Upper lobe of right lung (tissue), 1 donor: Measurements from ENCODE around the gene INSYN2B. TPM values are rescaled to one million over a fixed set of nuclear protein-coding genes. Genes with fewer than 3 reads are reported as not detected.

Source experiments
- ATAC-seq: fragments of 200-7000 bp; cut with Tn5 transposase; one replicate; pipeline ENCODE4 v1.9.1; 2020; ENCODE audit warnings: mild to moderate bottlenecking, moderate library complexity
- DNase-seq: peaks from one replicate; pipeline ENCODE4 v3.0.0-alpha.2; 2020
- H3K27ac ChIP-seq: fragments of 200-600 bp; one replicate; pipeline ENCODE4 v1.8.0; 2022
- H3K27me3 ChIP-seq: fragments of 200-600 bp; one replicate; pipeline ENCODE4 v1.8.0; 2022; ENCODE audit warnings: mild to moderate bottlenecking
- H3K36me3 ChIP-seq: fragments of 200-600 bp; one replicate; pipeline ENCODE4 v1.8.0; 2022
- H3K4me1 ChIP-seq: fragments of 200-600 bp; one replicate; pipeline ENCODE4 v1.8.0; 2022
- H3K4me3 ChIP-seq: fragments of 200-600 bp; one replicate; pipeline ENCODE4 v1.8.0; 2022; ENCODE audit warnings: mild to moderate bottlenecking
- H3K9me3 ChIP-seq: fragments of 200-600 bp; one replicate; pipeline ENCODE4 v1.8.0; 2022
- intact Hi-C: fragments of 100-400 bp; cut with DNase I; formaldehyde crosslinking; loops from one replicate; pipeline ENCODE4 v1.11.0; 2022
- total RNA-seq: library from RNA; stranded (reverse); fragmentation: NEBNext Ultra II Directional; extraction: Animal tissue kit (Norgen Biotek cat#: 25700); gene quantifications from one replicate; pipeline ENCODE4 v1.2.1, GENCODE V29; 2021
- TF ChIP-seq, protein P1 (sequence below): fragments of 200-600 bp; IDR thresholded peaks from one replicate; pipeline ENCODE4 v1.8.0; 2022; ENCODE audit warnings: antibody characterized with exemption
- donor health status: DM: no; HTN: yes; CAD: no; lungs with severe emphysema.

Gene INSYN2B
- total RNA-seq, 1 donor from 2014 or later = 0.17 TPM

GRCh38 chr5:169943026-169943425 lies 37.3 kb downstream of the INSYN2B start:
- TF ChIP-seq, protein P1, sequence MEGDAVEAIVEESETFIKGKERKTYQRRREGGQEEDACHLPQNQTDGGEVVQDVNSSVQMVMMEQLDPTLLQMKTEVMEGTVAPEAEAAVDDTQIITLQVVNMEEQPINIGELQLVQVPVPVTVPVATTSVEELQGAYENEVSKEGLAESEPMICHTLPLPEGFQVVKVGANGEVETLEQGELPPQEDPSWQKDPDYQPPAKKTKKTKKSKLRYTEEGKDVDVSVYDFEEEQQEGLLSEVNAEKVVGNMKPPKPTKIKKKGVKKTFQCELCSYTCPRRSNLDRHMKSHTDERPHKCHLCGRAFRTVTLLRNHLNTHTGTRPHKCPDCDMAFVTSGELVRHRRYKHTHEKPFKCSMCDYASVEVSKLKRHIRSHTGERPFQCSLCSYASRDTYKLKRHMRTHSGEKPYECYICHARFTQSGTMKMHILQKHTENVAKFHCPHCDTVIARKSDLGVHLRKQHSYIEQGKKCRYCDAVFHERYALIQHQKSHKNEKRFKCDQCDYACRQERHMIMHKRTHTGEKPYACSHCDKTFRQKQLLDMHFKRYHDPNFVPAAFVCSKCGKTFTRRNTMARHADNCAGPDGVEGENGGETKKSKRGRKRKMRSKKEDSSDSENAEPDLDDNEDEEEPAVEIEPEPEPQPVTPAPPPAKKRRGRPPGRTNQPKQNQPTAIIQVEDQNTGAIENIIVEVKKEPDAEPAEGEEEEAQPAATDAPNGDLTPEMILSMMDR = no peak
- ATAC-seq (no peak), DNase-seq (no peak)
- H3K4me3 ChIP-seq = no peak overlapping the region
- H3K4me1 ChIP-seq = no peaks in the 10 kb centered on the region
- H3K27me3 ChIP-seq = no peaks in the 10 kb centered on the region
- H3K36me3 ChIP-seq = no peaks in the 10 kb centered on the region
- intact Hi-C loops = no loop called here
- H3K9me3 ChIP-seq = no peaks in the 10 kb centered on the region
- no peak overlapping the region for H3K27ac ChIP-seq

GRCh38 chr5:169942181-169942580 lies 38.1 kb downstream of the INSYN2B start:
- H3K27me3 ChIP-seq = no peaks in the 10 kb centered on the region
- H3K9me3 ChIP-seq = no peaks in the 10 kb centered on the region
- no peaks in the 10 kb centered on the region for H3K4me1 ChIP-seq
- H3K27ac ChIP-seq = no peak overlapping the region
- no peak for ATAC-seq
- H3K4me3 ChIP-seq = no peak overlapping the region
- H3K36me3 ChIP-seq = no peaks in the 10 kb centered on the region
- TF ChIP-seq, protein P1 = no peak
- no peak for DNase-seq
- intact Hi-C loops = no loop called here

DNA sequence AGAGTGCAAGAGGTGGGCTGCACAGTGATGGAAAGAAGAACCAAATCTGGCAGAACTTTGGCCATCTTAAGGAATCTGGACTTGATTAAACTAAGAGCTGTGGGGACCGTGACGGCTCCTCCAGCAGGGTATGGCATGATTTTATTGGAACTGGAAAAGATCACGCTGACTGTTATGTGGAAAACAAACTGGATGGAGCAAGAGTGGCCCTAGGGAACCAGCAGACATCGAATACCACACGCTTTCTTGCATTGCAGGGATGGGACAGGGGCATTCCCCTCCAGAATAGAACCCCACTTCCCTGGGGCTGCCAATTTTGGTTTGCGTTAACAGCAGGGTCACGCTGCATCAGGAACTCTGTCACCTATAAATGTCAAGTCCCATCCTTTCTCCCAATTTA lies 38.8 kb downstream of the INSYN2B start:
- Histone ChIP-seq H3K27me3 (no peaks in the 10 kb centered on the region), H3K9me3 (no peaks in the 10 kb centered on the region), H3K4me1 (no peaks in the 10 kb centered on the region), H3K27ac (no peak overlapping the region), H3K4me3 (no peak overlapping the region), H3K36me3 (no peaks in the 10 kb centered on the region)
- TF ChIP-seq, protein P1 = no peak
- no peak for ATAC-seq
- no peak for DNase-seq
- intact Hi-C loops = no loop called here

DNA sequence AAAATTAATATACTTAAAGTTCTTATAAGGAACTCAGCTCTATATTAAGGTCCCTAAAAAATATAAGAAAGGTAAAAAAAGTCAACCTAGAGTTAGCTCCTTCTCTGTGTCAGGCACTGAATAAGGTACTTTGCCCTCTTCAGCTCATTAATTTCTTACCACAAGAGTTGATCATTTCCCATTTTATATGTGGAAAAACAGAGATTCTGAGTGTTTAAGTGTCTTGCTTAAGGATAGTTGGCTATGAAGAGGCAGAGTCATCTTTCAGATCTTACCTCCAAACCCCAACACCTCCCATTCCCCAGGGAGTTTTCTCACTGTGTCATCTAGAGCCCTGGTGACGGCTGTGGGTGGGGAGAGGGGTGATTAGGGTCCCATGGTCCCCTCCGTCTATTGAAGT lies 40.6 kb downstream of the INSYN2B start:
- TF ChIP-seq, protein P1 = no peak
- Histone ChIP-seq H3K36me3 (no peaks in the 10 kb centered on the region), H3K9me3 (no peaks in the 10 kb centered on the region), H3K4me3 (no peak overlapping the region), H3K27me3 (no peaks in the 10 kb centered on the region), H3K27ac (no peak overlapping the region), H3K4me1 (no peaks in the 10 kb centered on the region)
- intact Hi-C loops = no loop called here
- ATAC-seq (no peak), DNase-seq (no peak)

DNA sequence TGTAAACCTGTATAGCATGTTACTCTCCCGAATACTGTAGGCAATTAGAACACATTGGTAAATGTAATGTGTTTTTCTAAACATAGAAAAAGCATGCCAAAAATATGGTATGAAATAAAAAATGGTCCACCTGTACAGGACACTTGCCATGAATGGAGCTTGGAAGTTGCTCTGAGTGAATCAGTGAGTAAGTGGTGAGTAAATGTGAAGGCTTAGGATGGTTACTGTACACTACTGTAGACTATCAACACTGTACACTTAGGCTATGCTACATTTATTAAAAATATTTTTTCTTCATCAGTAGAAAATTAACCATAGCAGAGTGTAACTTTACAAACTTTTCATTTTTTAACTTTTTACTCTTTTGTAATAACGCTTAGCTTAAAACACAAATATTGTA lies 41.9 kb downstream of the INSYN2B start:
- H3K36me3 ChIP-seq = no peaks in the 10 kb centered on the region
- DNase-seq (no peak), ATAC-seq (no peak)
- no peaks in the 10 kb centered on the region for H3K27me3 ChIP-seq
- intact Hi-C loops = no loop called here
- H3K9me3 ChIP-seq = no peaks in the 10 kb centered on the region
- TF ChIP-seq, protein P1 = no peak
- H3K27ac ChIP-seq = no peak overlapping the region
- no peaks in the 10 kb centered on the region for H3K4me1 ChIP-seq
- no peak overlapping the region for H3K4me3 ChIP-seq

GRCh38 chr5:169935762-169936161 lies 44.5 kb downstream of the INSYN2B start:
- Histone ChIP-seq H3K4me3 (no peak overlapping the region), H3K27ac (no peak overlapping the region), H3K4me1 (no peaks in the 10 kb centered on the region), H3K27me3 (no peaks in the 10 kb centered on the region), H3K36me3 (no peaks in the 10 kb centered on the region), H3K9me3 (no peaks in the 10 kb centered on the region)
- TF ChIP-seq, protein P1 = no peak
- DNase-seq = no peak
- no peak for ATAC-seq
- intact Hi-C loops = no loop called here
